ENCODE measurements around the gene ADGRG6.

DNA sequence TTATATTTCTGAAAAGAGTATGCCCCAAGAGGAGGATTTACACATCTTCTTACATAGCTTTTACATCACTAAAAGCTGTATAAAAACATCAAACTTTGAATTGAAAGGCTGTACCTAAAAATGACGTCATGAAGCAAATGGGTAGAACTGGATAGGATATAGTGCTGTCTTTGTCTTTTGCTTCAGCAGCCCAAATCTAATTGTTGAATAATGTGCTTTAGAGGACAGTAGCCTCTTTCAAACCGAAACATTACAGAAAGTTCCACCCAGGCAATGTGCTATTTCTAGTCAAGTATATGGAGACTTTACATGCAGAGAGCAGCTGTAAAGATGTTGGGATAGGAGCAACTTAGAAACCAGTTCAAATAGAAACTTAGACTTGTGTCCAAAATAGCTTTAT lies 51.9 kb downstream of the ADGRG6 start:
- TF ChIP-seq, protein P1, sequence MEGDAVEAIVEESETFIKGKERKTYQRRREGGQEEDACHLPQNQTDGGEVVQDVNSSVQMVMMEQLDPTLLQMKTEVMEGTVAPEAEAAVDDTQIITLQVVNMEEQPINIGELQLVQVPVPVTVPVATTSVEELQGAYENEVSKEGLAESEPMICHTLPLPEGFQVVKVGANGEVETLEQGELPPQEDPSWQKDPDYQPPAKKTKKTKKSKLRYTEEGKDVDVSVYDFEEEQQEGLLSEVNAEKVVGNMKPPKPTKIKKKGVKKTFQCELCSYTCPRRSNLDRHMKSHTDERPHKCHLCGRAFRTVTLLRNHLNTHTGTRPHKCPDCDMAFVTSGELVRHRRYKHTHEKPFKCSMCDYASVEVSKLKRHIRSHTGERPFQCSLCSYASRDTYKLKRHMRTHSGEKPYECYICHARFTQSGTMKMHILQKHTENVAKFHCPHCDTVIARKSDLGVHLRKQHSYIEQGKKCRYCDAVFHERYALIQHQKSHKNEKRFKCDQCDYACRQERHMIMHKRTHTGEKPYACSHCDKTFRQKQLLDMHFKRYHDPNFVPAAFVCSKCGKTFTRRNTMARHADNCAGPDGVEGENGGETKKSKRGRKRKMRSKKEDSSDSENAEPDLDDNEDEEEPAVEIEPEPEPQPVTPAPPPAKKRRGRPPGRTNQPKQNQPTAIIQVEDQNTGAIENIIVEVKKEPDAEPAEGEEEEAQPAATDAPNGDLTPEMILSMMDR (IDR thresholded peaks at IDR 0.05; ENCODE audit: low read length), result no peak
- no peak for TF ChIP-seq EZH2 (optimal IDR thresholded peaks at IDR 0.05; ENCODE audit: low read depth, low read length)

Data from MM.1S (cell line).